Measurements from ENCODE around the gene GPT2.

GRCh38 chr16:46970089-46970488, 85.9 kb downstream of the GPT2 start:
- TF ChIP-seq, protein P1, sequence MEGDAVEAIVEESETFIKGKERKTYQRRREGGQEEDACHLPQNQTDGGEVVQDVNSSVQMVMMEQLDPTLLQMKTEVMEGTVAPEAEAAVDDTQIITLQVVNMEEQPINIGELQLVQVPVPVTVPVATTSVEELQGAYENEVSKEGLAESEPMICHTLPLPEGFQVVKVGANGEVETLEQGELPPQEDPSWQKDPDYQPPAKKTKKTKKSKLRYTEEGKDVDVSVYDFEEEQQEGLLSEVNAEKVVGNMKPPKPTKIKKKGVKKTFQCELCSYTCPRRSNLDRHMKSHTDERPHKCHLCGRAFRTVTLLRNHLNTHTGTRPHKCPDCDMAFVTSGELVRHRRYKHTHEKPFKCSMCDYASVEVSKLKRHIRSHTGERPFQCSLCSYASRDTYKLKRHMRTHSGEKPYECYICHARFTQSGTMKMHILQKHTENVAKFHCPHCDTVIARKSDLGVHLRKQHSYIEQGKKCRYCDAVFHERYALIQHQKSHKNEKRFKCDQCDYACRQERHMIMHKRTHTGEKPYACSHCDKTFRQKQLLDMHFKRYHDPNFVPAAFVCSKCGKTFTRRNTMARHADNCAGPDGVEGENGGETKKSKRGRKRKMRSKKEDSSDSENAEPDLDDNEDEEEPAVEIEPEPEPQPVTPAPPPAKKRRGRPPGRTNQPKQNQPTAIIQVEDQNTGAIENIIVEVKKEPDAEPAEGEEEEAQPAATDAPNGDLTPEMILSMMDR (IDR thresholded peaks at IDR 0.05 in 4 of 5, conservative IDR thresholded peaks at IDR 0.05 in 1 of 5), result no peak
- no peak for TF ChIP-seq POLR2A (IDR thresholded peaks at IDR 0.05)
